HG02884 (cell line): ENCODE results near the gene OR2T1.
"Not testable (repeated sequence)": the region's sequence is repeated elsewhere in the genome, so short reads cannot be mapped to it uniquely, and the experiment has no call there.

Source experiments
- ATAC-seq: cut with Tn5 transposase; IDR thresholded peaks from one replicate; pipeline ENCODE4 v1.9.1; 2021; ENCODE audit warnings: mild to moderate bottlenecking, moderate library complexity; ENCODE audit not compliant: unreplicated experiment

OR2T1 gene, protein sequence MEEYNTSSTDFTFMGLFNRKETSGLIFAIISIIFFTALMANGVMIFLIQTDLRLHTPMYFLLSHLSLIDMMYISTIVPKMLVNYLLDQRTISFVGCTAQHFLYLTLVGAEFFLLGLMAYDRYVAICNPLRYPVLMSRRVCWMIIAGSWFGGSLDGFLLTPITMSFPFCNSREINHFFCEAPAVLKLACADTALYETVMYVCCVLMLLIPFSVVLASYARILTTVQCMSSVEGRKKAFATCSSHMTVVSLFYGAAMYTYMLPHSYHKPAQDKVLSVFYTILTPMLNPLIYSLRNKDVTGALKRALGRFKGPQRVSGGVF

DNA sequence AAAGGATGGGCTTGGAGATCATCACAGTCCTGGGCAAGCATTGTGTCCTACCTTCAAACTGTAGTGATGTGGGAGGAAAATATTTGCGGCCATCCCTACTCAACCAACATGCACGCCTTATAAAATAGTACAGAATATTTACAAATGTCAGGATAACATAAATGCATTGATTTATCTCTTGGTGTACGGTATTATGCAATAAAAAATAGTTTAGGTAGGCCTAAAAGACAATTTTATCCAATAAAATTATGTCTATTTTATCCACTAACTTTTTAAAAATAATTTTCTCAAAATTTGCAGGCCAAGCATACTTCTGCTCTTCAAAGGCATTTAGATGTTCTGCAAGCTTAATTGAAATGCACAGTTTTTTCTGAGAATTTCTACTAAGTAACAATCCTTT, at the start of gene OR2T1:
TSS of gene OR2T1 (plus strand) at position 301 of the 400 bp plus-strand sequence. CDS start 3,100 bp downstream, outside the sequence.
- no peak for ATAC-seq

DNA sequence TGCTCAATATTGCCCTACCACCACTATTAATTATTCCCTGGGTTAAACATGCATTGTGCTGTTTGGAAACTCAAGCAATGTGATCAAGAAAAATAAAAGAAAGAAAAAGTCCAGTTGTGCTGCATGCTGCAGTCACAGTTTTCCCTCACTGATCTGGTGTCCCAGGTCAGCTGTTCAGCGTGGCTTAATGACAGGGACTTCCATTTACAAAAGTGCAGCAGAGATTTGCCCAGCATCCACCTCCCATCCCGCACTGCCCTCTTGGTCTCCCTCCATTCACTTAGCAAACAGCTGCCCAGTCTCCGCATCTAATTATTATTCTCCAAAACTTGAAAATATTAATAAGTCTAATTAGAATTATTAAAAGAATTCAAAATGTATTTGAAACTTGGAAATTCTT, 43.4 kb upstream of the OR2T1 start:
- ATAC-seq = no peak

DNA sequence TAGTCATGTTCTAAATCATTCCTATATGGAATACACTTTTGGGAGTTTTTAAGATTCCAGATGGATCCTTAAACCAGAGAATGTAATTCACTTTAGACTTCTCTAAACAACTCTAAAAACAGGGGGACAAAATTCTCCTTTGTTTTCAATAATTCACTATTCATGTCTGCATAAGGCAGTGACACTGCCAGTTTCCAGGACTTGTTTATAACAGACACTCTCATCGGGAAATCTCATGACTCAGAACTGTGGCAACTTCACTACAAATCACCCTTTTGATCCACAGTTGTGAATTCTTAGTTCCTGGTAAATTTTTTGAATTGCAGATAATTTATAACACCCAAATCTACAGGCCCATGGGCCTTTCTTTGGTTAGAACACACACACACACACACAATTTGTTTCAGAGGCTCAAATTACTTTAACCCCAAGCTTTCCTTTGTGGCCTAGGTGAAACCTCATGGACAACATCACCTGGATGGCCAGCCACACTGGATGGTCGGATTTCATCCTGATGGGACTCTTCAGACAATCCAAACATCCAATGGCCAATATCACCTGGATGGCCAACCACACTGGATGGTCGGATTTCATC, 41.6 kb upstream of the OR2T1 start, which contains the start of gene OR2T4:
TSS of gene OR2T4 (plus strand) at position 545 of the 595 bp plus-strand sequence. CDS start at position 545, 0 bp downstream.
- no peak for ATAC-seq

DNA sequence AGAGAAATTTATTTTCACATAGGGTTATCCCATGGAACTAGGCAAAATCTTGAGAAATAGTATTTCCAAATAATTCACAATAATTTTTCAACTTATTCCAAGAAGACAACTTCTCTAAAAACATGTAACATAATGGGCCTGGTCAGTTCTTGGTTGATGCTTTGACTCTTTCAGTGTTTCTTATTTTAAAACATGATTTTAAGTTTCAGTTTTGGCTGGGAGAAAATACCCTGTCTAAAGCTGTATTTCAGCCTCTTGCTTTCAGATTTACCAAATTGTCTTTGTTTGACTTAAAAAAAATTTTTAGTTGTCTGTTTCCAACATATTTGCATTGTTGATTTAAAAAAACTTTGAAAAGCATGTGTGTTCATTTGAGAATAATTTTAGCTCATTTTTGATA, 36.2 kb upstream of the OR2T1 start:
- no peak for ATAC-seq

DNA sequence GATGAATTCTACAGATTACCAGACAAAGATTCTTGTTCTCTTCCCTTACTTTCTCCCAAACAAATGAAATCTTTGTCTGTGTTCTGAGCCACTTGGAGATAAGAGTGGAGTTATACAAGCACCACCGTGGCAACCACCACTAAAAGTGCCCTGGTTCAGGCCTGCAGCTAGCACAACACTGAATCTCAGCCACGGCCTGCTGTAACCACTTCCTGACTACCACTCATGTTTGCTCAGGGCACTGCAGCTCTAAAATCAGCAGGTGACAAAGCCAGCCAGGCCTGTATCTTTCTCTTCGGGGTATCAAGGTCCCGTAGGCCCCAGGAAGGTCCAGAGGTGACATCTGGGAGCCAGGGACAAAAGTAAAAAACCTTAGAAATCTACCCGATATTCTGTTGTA, 30.5 kb upstream of the OR2T1 start:
- ATAC-seq = no peak

DNA sequence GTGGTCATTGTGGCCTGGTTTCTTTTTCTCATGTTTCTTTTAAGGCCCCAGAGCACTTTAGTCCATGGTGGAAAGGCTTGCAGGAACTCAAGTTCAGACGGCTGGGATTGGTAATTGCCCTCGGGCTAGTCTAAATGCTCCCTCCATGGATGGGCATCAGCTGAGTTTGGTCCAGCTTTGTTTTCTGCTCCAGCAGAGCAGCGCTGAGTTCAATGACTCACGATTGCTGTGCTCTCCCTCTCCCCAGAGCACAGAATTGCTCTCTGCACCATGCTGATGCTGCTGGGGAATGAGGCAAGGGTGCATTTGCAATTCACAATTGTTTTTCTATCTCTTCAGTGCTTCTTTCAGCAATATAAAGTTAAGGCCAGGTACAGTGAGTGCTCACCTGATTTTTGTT, 29.1 kb upstream of the OR2T1 start:
- no peak for ATAC-seq

DNA sequence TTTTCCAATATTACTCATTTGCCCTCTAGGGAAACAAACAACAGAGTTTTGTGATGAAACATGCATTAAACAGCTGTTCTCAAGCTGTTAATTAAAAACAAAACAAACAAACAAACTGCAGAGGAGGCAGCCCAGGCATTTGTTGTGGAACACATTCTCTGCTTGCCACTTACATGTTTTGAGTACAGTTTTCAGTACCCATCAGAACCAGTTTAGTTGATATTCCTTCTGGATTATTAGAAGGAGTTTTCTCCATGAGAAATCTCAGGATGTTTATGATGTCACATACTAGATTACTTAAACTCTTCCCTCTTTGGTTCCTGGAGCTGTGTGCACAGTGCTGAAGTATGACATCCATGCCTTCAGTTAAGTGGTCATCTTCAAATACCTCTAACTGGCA, 27.4 kb upstream of the OR2T1 start, which contains the start of gene OR2T6:
TSS of gene OR2T6 (plus strand) at position 301 of the 400 bp plus-strand sequence. CDS start 11,863 bp downstream, outside the sequence.
- no peak for ATAC-seq

DNA sequence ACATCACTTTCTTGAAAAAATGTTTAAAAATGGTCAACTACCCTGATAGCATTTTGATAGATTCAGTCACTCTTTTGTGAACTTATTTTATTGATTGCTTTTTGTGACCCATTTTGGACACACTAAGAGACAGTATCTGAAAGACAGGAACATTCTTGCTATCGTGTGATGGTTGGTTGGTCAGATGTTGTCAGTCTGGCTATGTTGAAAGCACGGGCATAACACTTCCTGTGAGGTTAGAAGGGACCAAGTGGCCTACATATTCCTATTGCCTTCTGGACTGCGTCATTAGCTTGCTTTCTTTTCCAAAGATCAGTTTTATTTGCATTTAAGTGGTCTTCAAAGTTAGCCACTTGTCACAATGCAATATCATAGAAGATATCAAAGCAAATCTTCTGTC, 25.9 kb upstream of the OR2T1 start:
- ATAC-seq = no peak

DNA sequence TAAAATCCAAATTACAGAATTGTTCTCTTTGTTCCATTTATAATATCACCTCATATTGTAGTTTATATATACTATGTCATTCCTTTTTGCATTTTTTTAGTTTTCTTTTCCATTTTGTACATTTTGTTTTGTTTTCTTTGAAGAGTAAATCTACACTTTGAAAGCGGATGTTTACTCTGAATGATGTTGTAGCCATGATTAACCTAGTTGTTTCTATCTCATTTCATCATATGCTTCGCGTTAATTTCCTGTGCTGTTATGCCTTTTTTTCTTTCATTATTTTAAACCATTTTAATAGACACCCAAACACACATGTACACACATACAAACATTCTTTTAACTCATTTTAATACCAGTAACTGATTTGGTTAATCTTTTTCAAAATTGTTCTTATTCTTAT, 22.0 kb upstream of the OR2T1 start:
- no peak for ATAC-seq

DNA sequence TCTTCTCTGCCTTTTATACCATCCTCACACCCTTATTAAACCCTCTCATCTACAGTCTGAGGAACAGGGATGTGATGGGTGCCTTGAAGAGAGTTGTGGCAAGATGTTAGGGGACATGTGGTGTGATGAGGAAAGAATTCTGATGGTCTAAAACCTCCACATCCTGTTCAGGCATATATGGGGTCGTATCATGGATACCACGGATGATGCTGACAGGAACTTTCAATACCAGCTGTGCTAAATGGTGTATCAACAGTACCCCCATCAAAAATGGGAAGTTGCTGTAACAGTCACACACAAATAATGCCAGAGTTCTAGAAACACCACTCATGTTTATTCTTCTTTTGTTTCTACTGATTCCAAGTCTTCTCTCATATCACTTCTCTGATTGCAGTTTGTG, 14.4 kb upstream of the OR2T1 start:
- ATAC-seq = no peak

DNA sequence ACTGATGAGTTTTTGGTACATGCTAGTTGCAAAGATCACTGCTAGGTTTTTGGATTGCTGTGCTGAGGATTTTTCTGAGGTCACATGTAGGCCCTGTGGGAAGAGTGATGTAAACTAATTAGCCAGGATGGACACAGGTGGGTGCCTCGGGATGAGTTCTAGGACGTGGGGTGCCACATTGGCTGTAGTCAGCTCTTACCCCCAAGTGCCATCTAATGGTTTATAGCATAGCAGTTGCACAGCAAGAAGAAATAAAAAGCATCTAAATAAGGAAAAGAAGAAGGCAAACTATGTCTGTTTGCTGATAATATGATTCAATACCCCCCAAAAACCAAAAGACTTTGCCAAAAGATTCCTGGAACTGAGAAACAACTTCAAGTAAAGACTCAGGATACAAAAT, 9.8 kb upstream of the OR2T1 start:
- no peak for ATAC-seq

DNA sequence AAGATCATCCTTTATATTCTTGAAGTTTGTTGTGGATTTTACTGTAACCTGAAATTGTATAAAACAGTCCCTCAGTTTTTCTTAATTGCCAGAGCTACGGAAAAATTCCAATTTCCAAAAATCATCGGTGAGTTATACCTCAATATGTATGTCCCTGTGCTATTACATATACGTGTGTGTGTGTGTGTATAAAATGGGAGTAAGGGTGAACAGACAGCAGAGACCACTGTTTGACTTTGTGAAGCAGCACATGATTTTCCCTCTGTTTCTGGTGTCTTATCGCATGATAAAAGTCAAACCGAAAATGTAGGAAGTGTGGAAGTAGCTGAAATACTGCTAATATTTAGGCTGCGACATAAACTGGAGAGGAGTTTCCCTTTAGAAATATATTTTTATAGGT, 1.2 kb downstream of the OR2T1 start:
- ATAC-seq = no peak

DNA sequence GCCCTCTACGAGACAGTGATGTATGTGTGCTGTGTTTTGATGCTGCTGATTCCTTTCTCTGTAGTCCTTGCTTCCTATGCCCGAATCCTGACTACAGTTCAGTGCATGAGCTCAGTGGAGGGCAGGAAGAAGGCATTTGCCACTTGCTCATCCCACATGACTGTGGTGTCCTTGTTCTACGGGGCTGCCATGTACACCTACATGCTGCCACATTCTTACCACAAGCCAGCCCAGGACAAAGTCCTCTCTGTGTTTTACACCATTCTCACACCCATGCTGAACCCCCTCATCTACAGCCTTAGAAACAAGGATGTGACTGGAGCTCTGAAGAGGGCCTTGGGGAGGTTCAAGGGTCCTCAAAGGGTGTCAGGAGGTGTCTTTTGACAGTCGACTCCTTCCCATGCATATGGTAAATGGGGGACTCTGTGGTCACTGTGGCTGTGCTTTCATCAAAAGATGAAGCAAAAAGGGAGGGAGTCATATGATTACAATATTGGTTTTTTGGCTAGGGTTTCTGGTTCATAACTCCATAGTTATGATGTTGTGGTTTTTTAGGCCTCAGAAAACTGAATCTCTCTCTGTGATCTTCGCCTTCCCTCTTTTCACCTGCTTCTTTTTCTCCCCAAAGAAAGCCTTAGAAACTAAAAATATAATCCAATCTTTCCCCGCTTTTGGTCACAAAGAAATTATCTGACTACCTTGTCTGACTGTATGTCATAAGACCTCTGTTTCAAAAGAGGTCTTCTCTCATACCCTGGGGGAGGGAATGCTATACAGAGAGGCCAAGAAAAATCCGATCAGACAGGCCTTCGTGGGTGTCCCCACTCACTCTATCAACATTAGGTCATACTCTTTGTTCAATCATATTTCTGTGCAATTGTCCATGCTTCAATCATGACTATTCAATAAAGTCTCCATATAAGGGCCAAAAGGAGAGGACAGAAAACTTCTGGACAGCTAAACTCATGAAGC, 4.2 kb downstream of the OR2T1 start:
- peak; percentile 62 for ATAC-seq

DNA sequence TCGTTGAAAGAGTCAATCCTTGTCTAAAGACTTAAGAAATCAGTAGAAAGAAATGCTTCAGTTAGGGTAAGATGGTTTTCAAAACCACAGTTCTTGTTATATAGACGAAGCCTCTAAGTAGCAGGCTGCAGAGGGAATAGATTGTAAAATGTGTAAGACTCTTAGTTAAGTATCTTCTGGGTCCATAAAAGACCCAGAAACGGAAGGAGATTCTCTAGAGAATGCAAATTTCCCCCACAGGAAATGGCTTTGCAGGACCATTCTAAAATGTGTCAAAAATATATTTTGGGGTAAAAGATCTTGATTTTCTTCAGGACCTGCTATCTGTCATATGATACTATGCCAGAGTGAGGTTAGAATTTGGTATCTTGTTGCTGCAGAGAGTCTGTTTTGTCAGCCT, 13.4 kb downstream of the OR2T1 start:
- no peak for ATAC-seq

DNA sequence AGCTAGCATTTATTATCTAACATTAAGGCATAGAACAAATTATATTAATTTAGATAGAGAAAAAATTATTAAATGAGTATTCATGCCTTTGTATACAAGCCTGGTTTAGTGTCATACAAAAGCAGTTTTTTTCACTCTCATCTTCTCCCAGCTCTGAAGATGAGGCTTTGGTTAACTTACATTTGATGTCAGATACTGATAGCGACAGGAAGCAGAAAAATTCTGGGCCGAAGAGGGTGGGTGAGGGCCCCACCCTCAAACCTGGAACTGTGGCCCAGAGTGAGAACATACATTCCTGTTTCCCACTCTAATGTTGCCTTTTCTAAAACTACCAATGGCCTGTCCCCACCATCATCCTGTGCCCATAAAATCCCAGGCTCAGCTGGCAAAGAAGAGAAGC, 15.0 kb downstream of the OR2T1 start:
- no peak for ATAC-seq

DNA sequence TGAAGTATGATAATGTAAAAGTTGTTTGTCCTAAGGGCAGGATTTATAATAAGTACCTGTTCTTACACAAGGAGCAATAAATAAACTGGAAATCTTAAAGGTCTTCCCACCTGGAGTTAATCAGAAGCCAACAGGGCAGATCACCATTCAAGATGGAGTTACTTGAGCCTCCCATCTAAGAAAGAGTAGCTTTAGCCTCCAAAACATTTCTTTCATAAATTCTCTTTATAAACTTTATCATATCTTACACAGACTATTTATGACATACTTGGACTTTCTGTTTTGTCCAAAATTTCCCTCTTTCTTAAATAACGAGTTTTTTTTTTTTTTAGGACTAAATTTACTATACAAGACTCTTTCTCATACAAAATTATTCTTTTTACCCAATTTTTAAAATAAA, 18.5 kb downstream of the OR2T1 start:
- no peak for ATAC-seq

DNA sequence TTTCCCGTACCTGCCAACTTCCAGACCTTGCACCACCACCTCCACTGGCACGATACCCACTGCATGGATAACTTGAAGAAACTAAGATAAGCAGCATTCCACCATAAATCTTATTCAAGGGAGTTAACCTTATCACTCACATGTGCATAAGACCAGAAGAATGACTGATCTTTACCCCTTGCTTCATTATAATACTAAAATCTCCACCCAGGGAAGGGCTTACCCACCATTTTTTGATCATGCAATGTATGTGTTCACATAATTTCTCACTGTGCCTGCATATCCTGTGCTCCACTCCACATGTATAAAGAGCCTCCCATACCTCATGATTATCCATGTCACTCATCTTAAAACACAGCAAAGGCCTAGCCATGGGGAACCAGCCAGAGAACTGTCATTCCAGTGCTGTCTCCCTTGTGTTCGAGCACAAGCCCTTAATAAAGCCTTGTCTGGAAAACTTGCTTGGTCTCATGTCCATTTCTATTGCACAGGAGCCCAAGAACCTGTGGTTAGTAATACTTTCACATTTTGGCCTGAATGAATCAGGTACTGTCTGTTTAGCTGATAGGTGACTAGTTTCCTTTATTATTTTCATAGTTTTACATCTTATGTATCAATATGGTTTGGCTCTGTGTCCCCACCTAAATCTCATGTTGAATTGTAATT, 24.8 kb downstream of the OR2T1 start:
- ATAC-seq = peak; percentile 56

DNA sequence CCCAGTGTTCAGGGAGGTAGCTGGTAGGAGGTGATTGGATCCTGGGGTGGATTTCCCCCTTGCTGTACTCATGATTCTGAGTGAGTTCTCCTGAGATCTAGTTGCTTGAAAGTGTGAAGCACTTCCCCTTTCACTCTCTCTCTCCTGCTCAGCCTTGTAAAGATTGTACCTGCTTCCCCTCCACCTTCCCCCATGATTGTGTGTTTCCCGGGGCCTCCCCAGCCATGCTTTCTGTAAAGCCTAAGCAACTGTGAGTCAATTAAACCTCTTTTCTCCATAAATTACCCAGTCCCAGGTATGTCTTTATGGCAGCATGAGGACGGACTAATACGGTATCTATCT, 25.3 kb downstream of the OR2T1 start:
- peak; percentile 96 for ATAC-seq

DNA sequence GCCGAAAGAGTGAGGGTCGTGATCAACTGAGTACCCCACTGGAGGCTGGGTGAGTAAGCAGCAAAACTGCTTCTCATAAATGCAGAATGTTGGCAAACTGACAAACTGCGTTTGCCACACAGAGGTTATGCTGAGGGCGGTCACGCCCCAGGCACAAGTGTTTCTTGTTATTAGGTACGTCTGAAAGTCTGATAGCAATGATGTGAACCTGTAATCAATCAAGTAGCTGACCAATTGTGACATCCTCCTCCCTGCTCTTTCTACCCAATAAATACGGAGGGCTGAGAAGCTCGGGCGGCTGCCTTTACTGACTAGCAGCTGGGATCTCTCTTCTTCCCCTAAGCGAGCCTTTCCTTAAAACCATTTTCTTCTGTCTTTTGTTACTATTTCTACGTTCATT, 28.8 kb downstream of the OR2T1 start:
- ATAC-seq = not testable (repeated sequence)

DNA sequence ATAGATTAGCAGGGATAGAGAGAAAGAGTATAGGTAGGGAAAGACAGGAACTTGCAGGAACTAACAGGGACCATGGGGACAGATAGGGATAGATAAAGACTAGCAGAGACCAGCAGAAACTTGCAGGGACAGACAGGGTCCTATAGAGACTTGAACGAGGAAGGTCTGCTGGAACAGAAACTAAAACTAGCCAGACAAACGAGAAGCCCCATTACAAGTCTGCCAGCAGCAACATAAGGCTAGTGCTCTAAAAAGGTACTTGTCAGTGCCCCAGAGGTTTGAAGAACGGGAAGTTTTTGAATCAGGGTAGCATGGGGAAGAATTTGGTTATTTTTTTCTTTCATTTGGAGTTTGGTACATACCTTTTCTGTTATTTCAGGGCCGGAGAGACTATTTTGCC, 29.4 kb downstream of the OR2T1 start:
- not testable (repeated sequence) for ATAC-seq
